ENCODE results near the gene SF3B1.

DNA sequence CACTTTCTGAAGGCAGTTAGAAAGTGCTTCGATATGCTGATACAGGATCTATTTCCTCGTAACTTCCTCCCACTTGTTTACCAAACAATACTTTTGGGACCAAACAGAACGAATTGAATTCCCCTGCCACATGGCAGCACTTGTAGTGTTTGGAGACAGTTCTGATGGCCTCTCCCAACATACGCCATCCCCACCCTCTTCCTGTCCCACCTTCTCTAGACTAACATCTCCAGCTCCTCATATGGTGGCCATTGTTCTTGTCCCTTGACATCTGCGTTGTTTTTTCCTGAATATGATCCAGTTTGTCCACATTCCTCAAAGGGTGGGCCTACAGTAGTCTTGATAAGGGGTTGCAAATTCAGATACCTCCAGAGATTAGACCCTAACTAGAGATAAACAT, 70.8 kb downstream of the SF3B1 start:
- TF ChIP-seq, protein P1, sequence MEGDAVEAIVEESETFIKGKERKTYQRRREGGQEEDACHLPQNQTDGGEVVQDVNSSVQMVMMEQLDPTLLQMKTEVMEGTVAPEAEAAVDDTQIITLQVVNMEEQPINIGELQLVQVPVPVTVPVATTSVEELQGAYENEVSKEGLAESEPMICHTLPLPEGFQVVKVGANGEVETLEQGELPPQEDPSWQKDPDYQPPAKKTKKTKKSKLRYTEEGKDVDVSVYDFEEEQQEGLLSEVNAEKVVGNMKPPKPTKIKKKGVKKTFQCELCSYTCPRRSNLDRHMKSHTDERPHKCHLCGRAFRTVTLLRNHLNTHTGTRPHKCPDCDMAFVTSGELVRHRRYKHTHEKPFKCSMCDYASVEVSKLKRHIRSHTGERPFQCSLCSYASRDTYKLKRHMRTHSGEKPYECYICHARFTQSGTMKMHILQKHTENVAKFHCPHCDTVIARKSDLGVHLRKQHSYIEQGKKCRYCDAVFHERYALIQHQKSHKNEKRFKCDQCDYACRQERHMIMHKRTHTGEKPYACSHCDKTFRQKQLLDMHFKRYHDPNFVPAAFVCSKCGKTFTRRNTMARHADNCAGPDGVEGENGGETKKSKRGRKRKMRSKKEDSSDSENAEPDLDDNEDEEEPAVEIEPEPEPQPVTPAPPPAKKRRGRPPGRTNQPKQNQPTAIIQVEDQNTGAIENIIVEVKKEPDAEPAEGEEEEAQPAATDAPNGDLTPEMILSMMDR (IDR thresholded peaks at IDR 0.05; ENCODE audit: low read length) = no peak
- TF ChIP-seq EZH2 (optimal IDR thresholded peaks at IDR 0.05; ENCODE audit: low read depth, low read length) (no peak), EZH2phosphoT487 (IDR thresholded peaks at IDR 0.05; ENCODE audit: low read length) (no peak)

Data from MM.1S (cell line).